Glutamatergic neuron (in vitro differentiated cells): Measurements from ENCODE around the gene HACD3. TPM values are rescaled to one million over a fixed set of nuclear protein-coding genes. Genes with fewer than 3 reads are reported as not detected.

Experiments
- DNase-seq: peaks from one replicate; pipeline ENCODE4 v3.0.0; 2022
- H3K27ac Mint-ChIP-seq: one replicate; pipeline ENCODE4 v1.8.0; 2020; ENCODE audit warnings: mild to moderate bottlenecking, mixed read lengths, inconsistent platforms; ENCODE audit not compliant: unreplicated experiment
- H3K27me3 Mint-ChIP-seq: one replicate; pipeline ENCODE4 v1.8.0; 2020; ENCODE audit warnings: mild to moderate bottlenecking, moderate library complexity, mixed read lengths, inconsistent platforms; ENCODE audit not compliant: unreplicated experiment
- H3K36me3 Mint-ChIP-seq: one replicate; pipeline ENCODE4 v1.8.0; 2020; ENCODE audit warnings: mild to moderate bottlenecking, mixed read lengths, inconsistent platforms; ENCODE audit not compliant: unreplicated experiment
- H3K4me1 Mint-ChIP-seq: one replicate; pipeline ENCODE4 v1.8.0; 2020; ENCODE audit warnings: mild to moderate bottlenecking, low read depth, mixed read lengths, inconsistent platforms; ENCODE audit not compliant: unreplicated experiment
- H3K4me3 Mint-ChIP-seq: one replicate; pipeline ENCODE4 v1.8.0; 2020; ENCODE audit warnings: mild to moderate bottlenecking, mixed read lengths, inconsistent platforms; ENCODE audit not compliant: unreplicated experiment
- H3K9me3 Mint-ChIP-seq: one replicate; pipeline ENCODE4 v1.8.0; 2020; ENCODE audit warnings: mild to moderate bottlenecking, moderate library complexity, mixed read lengths, inconsistent platforms; ENCODE audit not compliant: unreplicated experiment
- total RNA-seq: library from RNA; stranded (reverse); fragmentation: NEBNext Ultra II Directional; extraction: Animal tissue kit (Norgen Biotek cat#: 25700); gene quantifications from one replicate; pipeline ENCODE4 v1.2.1, GENCODE V29; 2021; ENCODE audit not compliant: unreplicated experiment
- TF ChIP-seq, protein P1 (sequence below): fragments of 200-600 bp; sonication (generic); IDR thresholded peaks from one replicate; pipeline ENCODE4 v1.5.0; 2021; ENCODE audit not compliant: partially characterized antibody, unreplicated experiment

HACD3 gene
- total RNA-seq, 1 donor from 2014 or later, result 200 TPM

DNA sequence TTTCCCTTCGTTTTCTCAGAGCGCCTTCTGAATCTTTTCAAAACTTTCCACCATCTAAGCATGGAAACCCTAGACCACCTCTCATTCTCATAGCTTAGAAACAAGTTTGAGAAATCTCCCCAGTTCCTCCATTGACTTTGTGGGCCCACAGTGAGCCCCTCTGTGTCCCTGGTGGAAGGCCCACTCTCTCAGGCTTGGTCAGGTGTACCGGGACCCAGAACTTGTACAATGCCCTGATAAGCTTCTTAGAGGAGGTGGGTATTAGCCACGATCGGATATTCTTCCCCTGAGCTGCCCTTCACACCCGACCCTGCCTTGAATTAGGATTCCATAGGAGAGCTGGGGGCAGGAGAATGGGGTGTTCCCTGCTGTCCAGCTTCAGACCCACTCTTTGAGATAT lies 91.4 kb downstream of the HACD3 start, which contains the start of gene SLC24A1:
TSS of gene SLC24A1 (plus strand) at position 301 of the 400 bp plus-strand sequence. CDS start 2,143 bp downstream, outside the sequence.
- Mint-ChIP-seq H3K4me3 (no peak within 1 kb of the TSS), H3K27ac (no peak within 1 kb of the TSS), H3K36me3 (peaks cover 7% of the 10 kb centered on the region), H3K27me3 (no peaks in the 10 kb centered on the region), H3K9me3 (no peaks in the 10 kb centered on the region), H3K4me1 (peaks cover 4% of the 10 kb centered on the region)
- TF ChIP-seq, protein P1, sequence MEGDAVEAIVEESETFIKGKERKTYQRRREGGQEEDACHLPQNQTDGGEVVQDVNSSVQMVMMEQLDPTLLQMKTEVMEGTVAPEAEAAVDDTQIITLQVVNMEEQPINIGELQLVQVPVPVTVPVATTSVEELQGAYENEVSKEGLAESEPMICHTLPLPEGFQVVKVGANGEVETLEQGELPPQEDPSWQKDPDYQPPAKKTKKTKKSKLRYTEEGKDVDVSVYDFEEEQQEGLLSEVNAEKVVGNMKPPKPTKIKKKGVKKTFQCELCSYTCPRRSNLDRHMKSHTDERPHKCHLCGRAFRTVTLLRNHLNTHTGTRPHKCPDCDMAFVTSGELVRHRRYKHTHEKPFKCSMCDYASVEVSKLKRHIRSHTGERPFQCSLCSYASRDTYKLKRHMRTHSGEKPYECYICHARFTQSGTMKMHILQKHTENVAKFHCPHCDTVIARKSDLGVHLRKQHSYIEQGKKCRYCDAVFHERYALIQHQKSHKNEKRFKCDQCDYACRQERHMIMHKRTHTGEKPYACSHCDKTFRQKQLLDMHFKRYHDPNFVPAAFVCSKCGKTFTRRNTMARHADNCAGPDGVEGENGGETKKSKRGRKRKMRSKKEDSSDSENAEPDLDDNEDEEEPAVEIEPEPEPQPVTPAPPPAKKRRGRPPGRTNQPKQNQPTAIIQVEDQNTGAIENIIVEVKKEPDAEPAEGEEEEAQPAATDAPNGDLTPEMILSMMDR, result no peak
- DNase-seq, result no peak

DNA sequence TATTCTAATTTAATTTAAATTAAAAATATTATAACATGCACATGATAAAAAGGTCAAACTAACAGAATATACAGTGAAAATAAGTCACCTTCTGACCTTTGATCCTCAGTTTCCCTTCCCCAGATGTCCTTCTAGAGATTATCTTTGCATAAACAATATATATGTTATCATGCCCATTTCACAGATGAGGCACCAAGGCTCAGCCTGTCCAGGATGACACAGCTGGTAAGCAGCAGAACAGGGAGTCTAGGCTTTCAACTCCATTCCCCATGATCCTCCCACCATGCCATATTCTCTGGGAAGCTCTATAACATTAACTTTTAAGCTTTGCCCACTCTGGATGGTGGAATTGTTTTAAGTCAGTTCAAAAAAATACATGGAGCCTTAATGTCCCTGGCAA lies 92.8 kb downstream of the HACD3 start:
- Mint-ChIP-seq H3K9me3 (no peaks in the 10 kb centered on the region), H3K27ac (no peak overlapping the region), H3K36me3 (peaks cover 7% of the 10 kb centered on the region), H3K4me3 (no peak overlapping the region), H3K27me3 (no peaks in the 10 kb centered on the region), H3K4me1 (peaks cover 4% of the 10 kb centered on the region)
- no peak for DNase-seq
- TF ChIP-seq, protein P1, result no peak

DNA sequence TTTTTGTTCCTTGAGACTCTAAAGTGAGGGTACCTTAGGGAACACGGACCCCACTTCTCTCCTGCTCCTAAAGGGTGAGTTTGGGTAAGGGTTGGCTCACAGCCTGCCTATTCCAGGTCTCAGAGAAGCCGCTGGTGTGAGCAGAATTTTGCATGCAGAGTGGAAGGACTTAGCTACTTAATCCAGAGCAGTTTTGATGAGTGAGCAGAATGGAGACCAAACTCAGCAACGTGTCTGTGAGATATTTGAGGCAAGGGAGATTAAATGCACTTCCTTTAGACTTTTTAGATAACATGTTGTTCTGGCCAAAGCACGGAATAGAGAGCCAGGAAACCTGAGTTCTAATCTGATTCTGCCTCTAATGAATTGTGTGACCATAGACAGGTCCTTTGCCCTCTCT lies 96.6 kb downstream of the HACD3 start:
- H3K4me3 Mint-ChIP-seq, result no peak overlapping the region
- H3K27me3 Mint-ChIP-seq, result no peaks in the 10 kb centered on the region
- no peak overlapping the region for H3K27ac Mint-ChIP-seq
- no peak for DNase-seq
- H3K4me1 Mint-ChIP-seq, result no peaks in the 10 kb centered on the region
- no peaks in the 10 kb centered on the region for H3K9me3 Mint-ChIP-seq
- TF ChIP-seq, protein P1, result no peak
- peaks cover 7% of the 10 kb centered on the region for H3K36me3 Mint-ChIP-seq

Other genes starting within 250 kb of the HACD3 start
- 6.8 TPM for gene PARP16, start 243.6 kb upstream of the HACD3 start, total RNA-seq
- not detected for gene RNU5A-1, start 234.4 kb upstream of the HACD3 start, total RNA-seq
- not detected for gene RNU5B-1, start 225.8 kb upstream of the HACD3 start, total RNA-seq
- gene IGDCC3, start 152.5 kb upstream of the HACD3 start, total RNA-seq, result 342 TPM
- 53.9 TPM for gene IGDCC4, start 107.5 kb upstream of the HACD3 start, total RNA-seq
- gene DPP8, start 12.8 kb upstream of the HACD3 start, total RNA-seq, result 33.4 TPM
- 49.5 TPM for gene INTS14, start 80.7 kb downstream of the HACD3 start, total RNA-seq
- gene SLC24A1, start 91.5 kb downstream of the HACD3 start, total RNA-seq, result 4.7 TPM